ENCODE data around the gene SLC46A1.

DNA sequence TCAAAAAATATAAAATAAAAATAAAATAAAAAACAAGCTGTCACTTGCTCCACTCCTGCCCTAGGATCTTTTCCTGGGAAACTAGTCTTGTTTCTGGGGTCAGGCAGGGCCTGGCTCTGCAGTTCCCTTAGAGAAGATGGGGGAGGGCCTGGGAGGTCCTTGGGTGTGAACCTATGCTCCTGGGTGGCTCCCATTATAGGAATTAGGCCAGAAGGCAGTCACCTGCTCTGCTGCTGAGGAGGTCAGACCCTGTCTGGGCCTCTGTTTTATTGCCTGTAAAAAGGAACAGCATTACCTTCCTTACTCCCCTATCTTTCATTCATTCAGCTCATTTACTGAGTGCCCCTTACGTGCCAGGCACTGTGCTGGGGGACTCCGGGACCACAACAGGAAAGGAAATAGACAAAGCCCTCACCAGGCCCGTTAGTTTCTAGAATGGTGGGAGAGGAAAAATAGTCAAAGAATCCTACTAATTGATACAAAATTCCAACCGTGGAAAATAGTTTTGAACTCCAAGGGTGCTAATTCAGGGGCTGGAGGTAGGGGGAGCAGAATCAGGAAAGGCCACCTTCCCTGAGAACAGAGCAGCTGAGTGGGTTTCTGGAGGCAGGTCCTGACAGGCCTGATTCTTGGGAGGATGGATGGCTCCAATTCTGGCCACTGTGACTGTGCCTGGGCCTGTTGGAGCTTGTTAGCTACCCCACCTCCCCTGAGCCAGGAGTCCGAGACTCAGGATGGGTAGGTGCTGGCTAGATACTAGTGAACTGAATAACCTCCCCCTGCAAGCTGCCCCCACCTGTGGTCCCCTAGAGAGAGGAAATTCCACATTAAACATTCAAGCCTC lies 1.3 kb upstream of the SLC46A1 start:
- TF ChIP-seq POLR2AphosphoS5 (IDR thresholded peaks at IDR 0.05) = no peak
- TF ChIP-seq, protein P1, sequence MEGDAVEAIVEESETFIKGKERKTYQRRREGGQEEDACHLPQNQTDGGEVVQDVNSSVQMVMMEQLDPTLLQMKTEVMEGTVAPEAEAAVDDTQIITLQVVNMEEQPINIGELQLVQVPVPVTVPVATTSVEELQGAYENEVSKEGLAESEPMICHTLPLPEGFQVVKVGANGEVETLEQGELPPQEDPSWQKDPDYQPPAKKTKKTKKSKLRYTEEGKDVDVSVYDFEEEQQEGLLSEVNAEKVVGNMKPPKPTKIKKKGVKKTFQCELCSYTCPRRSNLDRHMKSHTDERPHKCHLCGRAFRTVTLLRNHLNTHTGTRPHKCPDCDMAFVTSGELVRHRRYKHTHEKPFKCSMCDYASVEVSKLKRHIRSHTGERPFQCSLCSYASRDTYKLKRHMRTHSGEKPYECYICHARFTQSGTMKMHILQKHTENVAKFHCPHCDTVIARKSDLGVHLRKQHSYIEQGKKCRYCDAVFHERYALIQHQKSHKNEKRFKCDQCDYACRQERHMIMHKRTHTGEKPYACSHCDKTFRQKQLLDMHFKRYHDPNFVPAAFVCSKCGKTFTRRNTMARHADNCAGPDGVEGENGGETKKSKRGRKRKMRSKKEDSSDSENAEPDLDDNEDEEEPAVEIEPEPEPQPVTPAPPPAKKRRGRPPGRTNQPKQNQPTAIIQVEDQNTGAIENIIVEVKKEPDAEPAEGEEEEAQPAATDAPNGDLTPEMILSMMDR (IDR thresholded peaks at IDR 0.05; ENCODE audit: poor library complexity, severe bottlenecking) = no peak
- TF ChIP-seq SMC3 (conservative IDR thresholded peaks at IDR 0.05; ENCODE audit: poor library complexity) = no peak
- TF ChIP-seq TAF1 (IDR thresholded peaks at IDR 0.05; ENCODE audit: low read depth) = no peak
- TF ChIP-seq EZH2 (IDR thresholded peaks at IDR 0.05; ENCODE audit: borderline replicate concordance, insufficient read depth, low read length, poor library complexity, severe bottlenecking) = no peak
- TF ChIP-seq EP300 (conservative IDR thresholded peaks at IDR 0.05; ENCODE audit: poor library complexity, severe bottlenecking) = no peak
- no peak for TF ChIP-seq RAD21 (conservative IDR thresholded peaks at IDR 0.05)
